PFSK-1 (cell line): Measurements from ENCODE around the gene F12.

Experiments
- FOXP2 ChIP-seq: optimal IDR thresholded peaks from 2 replicates; pipeline ENCODE3; 2011; ENCODE audit warnings: borderline replicate concordance, control low read depth, inconsistent platforms; ENCODE audit not compliant: insufficient read depth; ENCODE audit errors: extremely low read length, extremely low read depth
- POLR2AphosphoS5 ChIP-seq: IDR thresholded peaks from 2 replicates; pipeline ENCODE4 v1.6.1; 2012; ENCODE audit warnings: low read depth, mild to moderate bottlenecking, control low read depth, low read length, moderate library complexity
- TF ChIP-seq, protein P1 (sequence below), 2 experiments: IDR thresholded peaks; 2 replicates each; pipeline versions ENCODE4 v1.6.1 to v1.8.0; 2011 to 2012; ENCODE audit warnings: low read depth in 2 of 2, low read length in 2 of 2, control low read depth in 1 of 2, inconsistent platforms in 1 of 2, mild to moderate bottlenecking in 1 of 2, moderate library complexity in 1 of 2; ENCODE audit not compliant: insufficient read depth in 1 of 2

DNA sequence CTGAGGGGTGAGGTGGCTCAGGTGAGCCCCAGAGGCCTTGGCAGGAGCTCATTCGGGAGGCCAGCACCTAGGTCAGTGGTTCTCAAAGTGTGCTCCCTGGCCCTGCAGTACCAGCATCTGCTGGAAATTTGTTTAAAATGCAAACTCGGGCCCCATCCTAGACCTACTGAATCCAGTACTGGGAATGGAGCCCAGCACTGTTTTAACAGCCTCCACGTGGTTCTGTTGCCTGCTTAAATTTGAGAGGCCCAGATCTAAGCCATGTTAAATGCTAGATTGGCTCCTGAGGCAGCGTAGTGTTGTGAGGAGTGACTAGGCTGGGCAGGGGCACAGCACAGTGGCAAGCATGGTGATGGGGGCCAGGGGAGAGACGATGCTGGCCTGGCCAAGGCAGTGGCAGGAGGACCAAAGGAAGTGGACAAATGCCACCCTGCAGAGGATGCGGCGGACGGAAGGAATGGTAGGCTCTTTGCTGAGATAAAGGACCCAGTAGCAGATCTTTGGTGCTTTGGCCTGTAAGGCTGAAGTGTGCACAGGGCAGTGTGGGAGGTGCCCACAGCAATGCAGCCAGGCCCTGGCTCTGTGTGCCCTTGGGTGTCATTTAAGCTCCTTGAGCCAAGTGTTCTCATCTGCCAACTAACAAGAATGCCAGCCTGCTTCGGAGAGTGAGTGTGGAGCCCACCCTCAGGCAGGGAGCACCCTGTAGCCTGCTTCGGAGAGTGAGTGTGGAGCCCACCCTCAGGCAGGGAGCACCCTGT lies 41.5 kb upstream of the F12 start:
- TF ChIP-seq, protein P1, sequence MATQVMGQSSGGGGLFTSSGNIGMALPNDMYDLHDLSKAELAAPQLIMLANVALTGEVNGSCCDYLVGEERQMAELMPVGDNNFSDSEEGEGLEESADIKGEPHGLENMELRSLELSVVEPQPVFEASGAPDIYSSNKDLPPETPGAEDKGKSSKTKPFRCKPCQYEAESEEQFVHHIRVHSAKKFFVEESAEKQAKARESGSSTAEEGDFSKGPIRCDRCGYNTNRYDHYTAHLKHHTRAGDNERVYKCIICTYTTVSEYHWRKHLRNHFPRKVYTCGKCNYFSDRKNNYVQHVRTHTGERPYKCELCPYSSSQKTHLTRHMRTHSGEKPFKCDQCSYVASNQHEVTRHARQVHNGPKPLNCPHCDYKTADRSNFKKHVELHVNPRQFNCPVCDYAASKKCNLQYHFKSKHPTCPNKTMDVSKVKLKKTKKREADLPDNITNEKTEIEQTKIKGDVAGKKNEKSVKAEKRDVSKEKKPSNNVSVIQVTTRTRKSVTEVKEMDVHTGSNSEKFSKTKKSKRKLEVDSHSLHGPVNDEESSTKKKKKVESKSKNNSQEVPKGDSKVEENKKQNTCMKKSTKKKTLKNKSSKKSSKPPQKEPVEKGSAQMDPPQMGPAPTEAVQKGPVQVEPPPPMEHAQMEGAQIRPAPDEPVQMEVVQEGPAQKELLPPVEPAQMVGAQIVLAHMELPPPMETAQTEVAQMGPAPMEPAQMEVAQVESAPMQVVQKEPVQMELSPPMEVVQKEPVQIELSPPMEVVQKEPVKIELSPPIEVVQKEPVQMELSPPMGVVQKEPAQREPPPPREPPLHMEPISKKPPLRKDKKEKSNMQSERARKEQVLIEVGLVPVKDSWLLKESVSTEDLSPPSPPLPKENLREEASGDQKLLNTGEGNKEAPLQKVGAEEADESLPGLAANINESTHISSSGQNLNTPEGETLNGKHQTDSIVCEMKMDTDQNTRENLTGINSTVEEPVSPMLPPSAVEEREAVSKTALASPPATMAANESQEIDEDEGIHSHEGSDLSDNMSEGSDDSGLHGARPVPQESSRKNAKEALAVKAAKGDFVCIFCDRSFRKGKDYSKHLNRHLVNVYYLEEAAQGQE (IDR thresholded peaks at IDR 0.05; ENCODE audit: insufficient read depth in 1 of 2, low read depth in 2 of 2, low read length in 2 of 2) = no peak
- TF ChIP-seq POLR2AphosphoS5 (no peak), FOXP2 (no peak)
